OCI-LY7 (cell line): Measurements from ENCODE around the gene SPEN. TPM values are rescaled to one million over a fixed set of nuclear protein-coding genes. Genes with fewer than 3 reads are reported as not detected.

Experiments used
- Bru-seq: library from RNA; stranded (reverse); fragments of 400-500 nt; gene quantifications from one replicate; lab custom pipeline; 2021; lab: Mats Ljungman, UMichigan
- BruChase-seq, 2 experiments: library from RNA; stranded (reverse); fragments of 400-500 nt; gene quantifications; one replicate each; lab custom pipeline; 2021; lab: Mats Ljungman, UMichigan
- BruUV-seq: library from RNA; stranded (reverse); fragments of 400-500 nt; replicated peaks from 2 replicates; lab custom pipeline; 2021; lab: Mats Ljungman, UMichigan
- CTCF ChIA-PET: fragments of 300-600 bp; sonication (Branson Sonifier 250); formaldehyde crosslinking; loops from one replicate; lab custom pipeline; 2022; ENCODE audit warnings: antibody characterized with exemption; ENCODE audit not compliant: unreplicated experiment; lab: Charles Lee
- POLR2A ChIA-PET: fragments of 300-600 bp; sonication (Branson Sonifier 250); formaldehyde crosslinking; loops from one replicate; lab custom pipeline; 2022; ENCODE audit warnings: antibody characterized with exemption; lab: Charles Lee
- DNase-seq: peaks from one replicate; pipeline ENCODE4 v3.0.0-alpha.2; 2015; ENCODE audit warnings: low spot score
- H2AFZ ChIP-seq: fragments of 200-600 bp; sonication (generic), shearing (Covaris generic); 2 replicates; pipeline ENCODE4 v1.6.1; 2014; ENCODE audit warnings: mild to moderate bottlenecking, antibody characterized with exemption, low read length, moderate library complexity
- H3K27ac ChIP-seq: fragments of 200-600 bp; sonication (generic); 2 replicates; pipeline ENCODE4 v1.5.1; 2014; ENCODE audit warnings: mixed run types, low read depth, mild to moderate bottlenecking, moderate library complexity, low read length, inconsistent platforms; ENCODE audit not compliant: poor library complexity, severe bottlenecking
- H3K36me3 ChIP-seq: fragments of 200-600 bp; sonication (generic); 2 replicates; pipeline ENCODE4 v1.6.1; 2014; ENCODE audit warnings: mild to moderate bottlenecking, antibody characterized with exemption, low read length, moderate library complexity, mixed read lengths; ENCODE audit not compliant: insufficient read depth
- H3K4me1 ChIP-seq: fragments of 200-600 bp; sonication (generic); 2 replicates; pipeline ENCODE4 v1.5.1; 2014; ENCODE audit warnings: mild to moderate bottlenecking, low read length; ENCODE audit not compliant: insufficient read depth, poor library complexity, severe bottlenecking
- H3K4me2 ChIP-seq: fragments of 200-600 bp; sonication (generic); 2 replicates; pipeline ENCODE4 v1.6.1; 2014; ENCODE audit warnings: mild to moderate bottlenecking, low read length
- H3K4me3 ChIP-seq: fragments of 200-600 bp; sonication (generic); 2 replicates; pipeline ENCODE4 v1.5.1; 2014; ENCODE audit warnings: mild to moderate bottlenecking, low read depth, low read length; ENCODE audit not compliant: poor library complexity, severe bottlenecking
- H3K79me2 ChIP-seq: fragments of 200-600 bp; sonication (generic); 2 replicates; pipeline ENCODE4 v1.6.1; 2016; ENCODE audit warnings: low read depth, mild to moderate bottlenecking, low read length, moderate library complexity, mixed read lengths; ENCODE audit not compliant: insufficient read depth
- H3K9me2 ChIP-seq: fragments of 200-600 bp; sonication (generic); 2 replicates; pipeline ENCODE4 v1.6.1; 2016; ENCODE audit warnings: mild to moderate bottlenecking, low read length, mixed read lengths; ENCODE audit not compliant: insufficient read depth
- H3K9me3 ChIP-seq: fragments of 200-600 bp; sonication (generic); 2 replicates; pipeline ENCODE4 v1.6.1; 2014; ENCODE audit warnings: mild to moderate bottlenecking, mixed run types, low read length, mixed read lengths
- H4K20me1 ChIP-seq: fragments of 200-600 bp; sonication (generic); 2 replicates; pipeline ENCODE4 v1.6.1; 2014; ENCODE audit warnings: mild to moderate bottlenecking, antibody characterized with exemption, low read length, moderate library complexity, mixed read lengths; ENCODE audit not compliant: insufficient read depth
- CTCF ChIP-seq: fragments of 200-600 bp; sonication (generic); conservative IDR thresholded peaks from 2 replicates; pipeline ENCODE4 v1.5.1; 2014; ENCODE audit warnings: mild to moderate bottlenecking, antibody characterized with exemption, low read length, moderate library complexity, mixed read lengths
- EZH2phosphoT487 ChIP-seq: fragments of 200-600 bp; sonication (generic); IDR thresholded peaks from 2 replicates; pipeline ENCODE4 v1.6.1; 2018; ENCODE audit warnings: low read depth, borderline replicate concordance, mild to moderate bottlenecking, mixed run types, antibody characterized with exemption, low read length, moderate library complexity, mixed read lengths
- intact Hi-C: fragments of 100-400 bp; cut with micrococcal nuclease; formaldehyde crosslinking; loops from one replicate; pipeline ENCODE4 v1.10.0; 2022; ENCODE audit not compliant: unreplicated experiment
- long read RNA-seq: library from polyadenylated mRNA; stranded (forward); transcript quantifications from one replicate; pipeline ENCODE4 v2.0.0, GENCODE V29; 2022
- total RNA-seq, 2 experiments: library from RNA; depleted of rRNA in 1 of 2; stranded (reverse); fragments of >200 nt in 1 of 2; shearing (Covaris generic) in 1 of 2; gene quantifications; 2 replicates each; pipeline ENCODE4 v1.2.3, GENCODE V29; 2014 to 2022

The SPEN gene
- total RNA-seq (2014; rRNA removed; shearing (Covaris generic)): 40.7 and 41.4 TPM in 2 replicates
- 87.1 and 90.3 TPM in 2 replicates for total RNA-seq (2022)
- Bru-seq, nascent RNA: percentile 91 among the genes with signal in this experiment
- BruChase-seq, experiment 1, labeled RNA remaining after a 6-hour chase: percentile 92 among the genes with signal in this experiment
- percentile 95 among the genes with signal in this experiment for BruChase-seq, experiment 2, labeled RNA remaining after a 2-hour chase
- long read RNA-seq, partial matches to known transcripts: 29 of 61 reads
- long read RNA-seq, other reads (novel, unspliced or antisense): 28 of 61 reads

- ChIA-PET CTCF (interaction anchor here (0.6 kb wide), 1 partner anchor 122 kb away, joined by 3 read pairs; no protein-coding TSS in a partner anchor), POLR2A (interaction anchor here (0.7 to 2.4 kb wide), 8 partner anchors 9 to 40 kb away, joined by 3 to 33 read pairs (median 4); no protein-coding TSS in a partner anchor)
- peak within 1 kb of the TSS; percentile 40 for H2AFZ ChIP-seq
- peak within 1 kb of the TSS; percentile 98 for H3K27ac ChIP-seq
- TF ChIP-seq EZH2phosphoT487 (no peak), CTCF (no peak)
- H3K4me1 ChIP-seq: peaks cover 65% of the 10 kb centered on the region
- peak within 1 kb of the TSS; percentile 87 for H3K4me3 ChIP-seq
- peaks cover 10% of the 10 kb centered on the region for H3K36me3 ChIP-seq
- H3K79me2 ChIP-seq: peaks cover 68% of the 10 kb centered on the region
- H3K9me3 ChIP-seq: no peaks in the 10 kb centered on the region
- no peaks in the 10 kb centered on the region for H3K9me2 ChIP-seq
- peak; percentile 98 for DNase-seq
- peak within 1 kb of the TSS; percentile 94 for H3K4me2 ChIP-seq
- intact Hi-C loops: loop anchor here (1.0 to 2.0 kb wide), 2 partner anchors 12 to 32 kb away; no protein-coding TSS in a partner anchor
- BruUV-seq: TSS peak; percentile 79
- peaks cover 9% of the 10 kb centered on the region for H4K20me1 ChIP-seq
Observed at GRCh38 chr1:15847100-15847892, at the start of gene SPEN. Gene SPEN (plus strand): TSS chr1:15847707. CDS start chr1:15848068, 361 bp downstream.

GRCh38 chr1:15799004-15799867 is 48.3 kb upstream of the SPEN start:
- H3K4me2 ChIP-seq: no peak overlapping the region
- intact Hi-C loops: no loop called here
- TF ChIP-seq EZH2phosphoT487 (no peak), CTCF (no peak)
- no peak overlapping the region for H3K4me3 ChIP-seq
- H3K79me2 ChIP-seq: no peaks in the 10 kb centered on the region
- no peaks in the 10 kb centered on the region for H3K9me2 ChIP-seq
- no TSS peak for BruUV-seq
- CTCF ChIA-PET: no interaction called here
- no peak overlapping the region for H3K27ac ChIP-seq
- POLR2A ChIA-PET: interaction anchor here (0.7 kb wide), 1 partner anchor 11 kb away, joined by 4 read pairs; no protein-coding TSS in a partner anchor
- H3K36me3 ChIP-seq: no peaks in the 10 kb centered on the region
- DNase-seq: no peak
- no peak overlapping the region for H2AFZ ChIP-seq
- H3K9me3 ChIP-seq: no peaks in the 10 kb centered on the region
- H3K4me1 ChIP-seq: no peaks in the 10 kb centered on the region
- no peaks in the 10 kb centered on the region for H4K20me1 ChIP-seq
